ENCODE results near the gene GGA3. TPM values are rescaled to one million over a fixed set of nuclear protein-coding genes. Genes with fewer than 3 reads are reported as not detected.

Gene GGA3
- 26.2 to 28.9 TPM (median 28.0 TPM) in 5 replicates for total RNA-seq (2022; extraction: Qiagen RNA extraction)

GRCh38 chr17:75261336-75262111, at the start of gene GGA3, which contains the start of gene MRPS7:
GGA3 (minus strand) TSS chr17:75261606; CDS start chr17:75261587, 19 bp downstream.
MRPS7 (plus strand) TSS chr17:75261879; CDS start chr17:75261901, 22 bp downstream.

GRCh38 chr17:75289115-75289831, 27.9 kb upstream of the GGA3 start, which contains the start of gene SLC25A19:
SLC25A19 (minus strand) TSS chr17:75289433; CDS start chr17:75286764, 2,669 bp downstream.

GRCh38 chr17:75270966-75271232, 9.5 kb upstream of the GGA3 start, which contains the start of gene MIF4GD:
MIF4GD (minus strand) TSS chr17:75271231; CDS start chr17:75270195, 1,036 bp downstream.

GRCh38 chr17:75205037-75205792, 56.2 kb downstream of the GGA3 start, which contains the start of gene NUP85:
NUP85 (plus strand) TSS chr17:75205679; CDS start chr17:75205762, 83 bp downstream.

Other genes starting within 250 kb of the GGA3 start
- 71.2 to 79.0 TPM (median 76.6 TPM) in 5 replicates for gene MRPL58, start 248.9 kb downstream of the GGA3 start, total RNA-seq (2022; extraction: Qiagen RNA extraction)
- 481 to 533 TPM (median 504 TPM) in 5 replicates for gene ATP5PD, start 214.6 kb downstream of the GGA3 start, total RNA-seq (2022; extraction: Qiagen RNA extraction)
- 30.1 to 35.5 TPM (median 30.5 TPM) in 5 replicates for gene KCTD2, start 214.4 kb downstream of the GGA3 start, total RNA-seq (2022; extraction: Qiagen RNA extraction)
- 25.8 to 33.0 TPM (median 29.0 TPM) in 5 replicates for gene SLC16A5, start 173.7 kb downstream of the GGA3 start, total RNA-seq (2022; extraction: Qiagen RNA extraction)
- gene ARMC7, start 151.6 kb downstream of the GGA3 start, total RNA-seq (2022; extraction: Qiagen RNA extraction): 16.6 to 20.8 TPM (median 17.5 TPM) in 5 replicates
- gene NT5C, start 129.9 kb downstream of the GGA3 start, total RNA-seq (2022; extraction: Qiagen RNA extraction): 81.2 to 127 TPM (median 122 TPM) in 5 replicates
- gene JPT1, start 107.1 kb downstream of the GGA3 start, total RNA-seq (2022; extraction: Qiagen RNA extraction): 670 to 830 TPM (median 736 TPM) in 5 replicates
- 258 to 388 TPM (median 378 TPM) in 5 replicates for gene SUMO2, start 78.6 kb downstream of the GGA3 start, total RNA-seq (2022; extraction: Qiagen RNA extraction)
- 96.4 to 110 TPM (median 98.5 TPM) in 5 replicates for gene NUP85, start 55.9 kb downstream of the GGA3 start, total RNA-seq (2022; extraction: Qiagen RNA extraction)
- gene MRPS7, start 273 bp upstream of the GGA3 start, total RNA-seq (2022; extraction: Qiagen RNA extraction): 143 to 179 TPM (median 172 TPM) in 5 replicates
- 33.7 to 38.5 TPM (median 37.6 TPM) in 5 replicates for gene MIF4GD, start 9.6 kb upstream of the GGA3 start, total RNA-seq (2022; extraction: Qiagen RNA extraction)
- 17.3 to 18.6 TPM (median 17.9 TPM) in 5 replicates for gene SLC25A19, start 27.8 kb upstream of the GGA3 start, total RNA-seq (2022; extraction: Qiagen RNA extraction)
- 89.5 to 97.6 TPM (median 93.5 TPM) in 5 replicates for gene GRB2, start 144.1 kb upstream of the GGA3 start, total RNA-seq (2022; extraction: Qiagen RNA extraction)
- gene TMEM94, start 195.0 kb upstream of the GGA3 start, total RNA-seq (2022; extraction: Qiagen RNA extraction): 36.6 to 51.1 TPM (median 43.7 TPM) in 5 replicates

All from A549 treated with Hydrocortisone at 1 μM for 4 hours (cell line).